NCI-H446 (cell line): Measurements from ENCODE around the gene SUSD3.

Experiments
- DNase-seq, 2 experiments: peaks; one replicate each; lab custom pipeline; 2025; lab: John Stamatoyannopoulos, UW

Gene SUSD3

GRCh38 chr9:93030642-93031628 lies 27.6 kb upstream of the SUSD3 start:
- no peak for DNase-seq

- DNase-seq, result no peak
Observed at GRCh38 chr9:93031629-93032430, 26.7 kb upstream of the SUSD3 start.

GRCh38 chr9:93032545-93032944 lies 26.0 kb upstream of the SUSD3 start:
- DNase-seq, result no peak

GRCh38 chr9:93033531-93033930 lies 25.0 kb upstream of the SUSD3 start:
- DNase-seq, result no peak

- no peak for DNase-seq
Observed at GRCh38 chr9:93035106-93035660, 23.3 kb upstream of the SUSD3 start.

- DNase-seq, result no peak
Observed at GRCh38 chr9:93035821-93036351, 22.6 kb upstream of the SUSD3 start.

GRCh38 chr9:93036887-93037475 lies 21.5 kb upstream of the SUSD3 start:
- no peak for DNase-seq

- DNase-seq, result no peak
Observed at GRCh38 chr9:93037476-93037971, 21.0 kb upstream of the SUSD3 start.

- DNase-seq, result no peak
Observed at GRCh38 chr9:93038918-93039317, 19.6 kb upstream of the SUSD3 start.

- DNase-seq, result no peak
Observed at GRCh38 chr9:93039456-93039855, 19.0 kb upstream of the SUSD3 start.

GRCh38 chr9:93039976-93040375 lies 18.5 kb upstream of the SUSD3 start:
- DNase-seq, result no peak

GRCh38 chr9:93040409-93040808 lies 18.1 kb upstream of the SUSD3 start:
- no peak for DNase-seq

- DNase-seq, result no peak
Observed at GRCh38 chr9:93041108-93041802, 17.2 kb upstream of the SUSD3 start.

- no peak for DNase-seq
Observed at GRCh38 chr9:93043122-93043521, 15.4 kb upstream of the SUSD3 start.

- no peak for DNase-seq
Observed at GRCh38 chr9:93045521-93045920, 13.0 kb upstream of the SUSD3 start.

- DNase-seq, result no peak
Observed at GRCh38 chr9:93048566-93049448, 9.7 kb upstream of the SUSD3 start.

- DNase-seq, result no peak
Observed at GRCh38 chr9:93049491-93049890, 9.0 kb upstream of the SUSD3 start.

- DNase-seq, result no peak
Observed at GRCh38 chr9:93050231-93050630, 8.3 kb upstream of the SUSD3 start.

GRCh38 chr9:93051680-93052089 lies 6.8 kb upstream of the SUSD3 start:
- no peak for DNase-seq
